Karpas-422 (cell line): Measurements from ENCODE around the gene ZSCAN20. TPM values are rescaled to one million over a fixed set of nuclear protein-coding genes. Genes with fewer than 3 reads are reported as not detected.

Source experiments
- DNase-seq: peaks from one replicate; pipeline ENCODE4 v3.0.0-alpha.2; 2015
- H2AFZ ChIP-seq: fragments of 200-600 bp; sonication (generic); 2 replicates; pipeline ENCODE4 v1.6.1; 2014; ENCODE audit warnings: antibody characterized with exemption, low read length, mixed read lengths
- H3K27ac ChIP-seq: fragments of 200-600 bp; sonication (generic); 2 replicates; pipeline ENCODE4 v1.5.1; 2014; ENCODE audit warnings: mild to moderate bottlenecking, low read length, moderate library complexity
- H3K27me3 ChIP-seq: fragments of 200-600 bp; sonication (generic); 2 replicates; pipeline ENCODE4 v1.6.1; 2014; ENCODE audit warnings: low read length, mixed read lengths
- H3K36me3 ChIP-seq: fragments of 200-600 bp; sonication (generic); 2 replicates; pipeline ENCODE4 v1.6.1; 2014; ENCODE audit warnings: low read length, mixed read lengths; ENCODE audit not compliant: insufficient read depth
- H3K4me1 ChIP-seq: fragments of 200-600 bp; sonication (generic); 2 replicates; pipeline ENCODE4 v1.6.1; 2014; ENCODE audit warnings: mild to moderate bottlenecking, low read length, mixed read lengths
- H3K4me2 ChIP-seq: fragments of 200-600 bp; sonication (generic); 2 replicates; pipeline ENCODE4 v1.6.1; 2014; ENCODE audit warnings: low read length, low read depth, mild to moderate bottlenecking; ENCODE audit not compliant: poor library complexity, severe bottlenecking
- H3K4me3 ChIP-seq: fragments of 200-600 bp; sonication (generic); 2 replicates; pipeline ENCODE4 v1.5.1; 2014; ENCODE audit warnings: mild to moderate bottlenecking, antibody characterized with exemption, low read length, mixed read lengths
- H3K79me2 ChIP-seq: fragments of 200-600 bp; sonication (generic); 2 replicates; pipeline ENCODE4 v1.6.1; 2014; ENCODE audit warnings: mild to moderate bottlenecking, low read length, mixed read lengths
- H3K9ac ChIP-seq: fragments of 200-600 bp; sonication (generic); 2 replicates; pipeline ENCODE4 v1.6.0; 2014; ENCODE audit warnings: low read length
- H3K9me2 ChIP-seq: fragments of 200-600 bp; sonication (generic), shearing (Covaris generic); replicated peaks from 2 replicates; pipeline ENCODE4 v1.6.0; 2014; ENCODE audit warnings: mild to moderate bottlenecking, low read length, moderate library complexity; ENCODE audit not compliant: insufficient read depth
- H3K9me3 ChIP-seq: fragments of 300-700, 200-600 bp; sonication (generic); 2 replicates; pipeline ENCODE4 v1.6.1; 2014; ENCODE audit warnings: low read length, mixed read lengths
- H4K20me1 ChIP-seq: fragments of 200-600 bp; sonication (generic); 2 replicates; pipeline ENCODE4 v1.6.1; 2014; ENCODE audit warnings: mild to moderate bottlenecking, antibody characterized with exemption, low read length, low read depth; ENCODE audit not compliant: insufficient read depth
- total RNA-seq: library from RNA; depleted of rRNA; stranded (reverse); fragments of >200 nt; shearing (Covaris generic); gene quantifications from 2 replicates; pipeline ENCODE4 v1.2.3, GENCODE V29; 2014; ENCODE audit warnings: low replicate concordance

Gene ZSCAN20
- total RNA-seq, 1 experiment from 2014 or later = 5.0 TPM

- Histone ChIP-seq H3K4me3 (no peak overlapping the region), H3K9me3 (no peaks in the 10 kb centered on the region), H3K4me2 (no peak overlapping the region), H3K27ac (no peak overlapping the region), H3K9ac (no peak overlapping the region), H3K9me2 (no peaks in the 10 kb centered on the region), H3K27me3 (no peaks in the 10 kb centered on the region), H3K36me3 (no peaks in the 10 kb centered on the region), H3K79me2 (no peaks in the 10 kb centered on the region), H4K20me1 (no peaks in the 10 kb centered on the region), H2AFZ (no peak overlapping the region), H3K4me1 (peaks cover 8% of the 10 kb centered on the region; the same call in 1 of the 2 replicates)
- DNase-seq = no peak
These were observed 31.2 kb upstream of the ZSCAN20 start for GRCh38 chr1:33441088-33441745.

DNA sequence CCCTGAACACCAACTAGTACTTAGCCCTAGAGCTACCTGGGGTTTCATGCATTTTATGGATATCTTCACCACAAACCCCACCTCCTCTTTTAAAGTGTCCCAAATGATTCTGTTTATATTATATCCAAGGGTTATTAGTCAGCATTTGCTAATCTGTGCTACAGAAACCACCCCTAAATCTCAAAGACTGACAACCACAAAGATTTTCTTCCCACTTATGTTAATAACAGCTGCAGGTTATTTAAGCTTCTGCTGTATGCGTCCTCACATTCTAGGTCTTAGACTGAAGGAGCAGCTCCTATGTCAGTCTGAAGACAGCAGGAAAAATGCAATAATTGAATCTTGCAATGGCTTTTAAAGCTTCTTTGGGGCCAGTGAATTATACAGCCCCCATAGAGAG lies 30.3 kb upstream of the ZSCAN20 start:
- no peak overlapping the region for H3K27ac ChIP-seq

DNA sequence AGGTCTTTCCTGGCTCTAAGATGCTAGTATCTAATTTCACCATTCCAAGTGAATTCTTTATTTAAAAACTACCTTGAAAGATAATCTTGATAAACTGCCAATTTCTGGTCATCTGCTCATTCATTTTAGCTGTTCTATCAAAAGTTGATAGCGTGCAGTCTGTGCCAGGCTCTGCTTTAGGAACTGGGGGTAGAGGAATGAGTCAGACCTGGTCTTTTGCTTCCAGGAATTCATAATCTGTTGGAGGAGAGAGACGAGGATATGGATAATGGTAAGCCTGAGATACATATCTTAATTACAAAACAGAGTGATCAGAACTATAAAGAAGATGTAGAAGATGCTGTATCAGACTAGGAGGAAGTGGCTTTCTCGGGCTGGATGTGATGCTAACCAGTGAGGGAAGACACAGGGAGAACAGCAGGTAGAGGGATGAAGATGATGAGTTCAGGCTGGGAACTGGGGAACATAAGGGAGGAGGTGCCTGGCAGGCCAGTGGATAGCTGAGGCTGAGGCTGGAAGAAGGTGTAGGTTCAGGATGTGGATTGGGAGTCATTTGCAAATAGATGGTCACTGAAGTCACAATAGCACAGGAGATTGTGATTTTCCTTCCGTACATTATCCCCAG lies 29.3 kb upstream of the ZSCAN20 start:
- Histone ChIP-seq H3K27ac (no peak overlapping the region), H3K79me2 (no peaks in the 10 kb centered on the region), H3K9me3 (no peaks in the 10 kb centered on the region), H3K36me3 (no peaks in the 10 kb centered on the region), H3K9ac (no peak overlapping the region), H4K20me1 (no peaks in the 10 kb centered on the region), H2AFZ (0 out of 2 replicates have a peak overlapping the region, but pooled peaks have one; percentile 63), H3K27me3 (no peaks in the 10 kb centered on the region), H3K4me3 (no peak overlapping the region), H3K4me2 (no peak overlapping the region), H3K4me1 (peaks cover 8% of the 10 kb centered on the region; the same call in 1 of the 2 replicates), H3K9me2 (no peaks in the 10 kb centered on the region)
- no peak for DNase-seq

More for the DNA sequence above, 30.3 kb upstream of the ZSCAN20 start:
- no peaks in the 10 kb centered on the region for H3K9me2 ChIP-seq
- no peaks in the 10 kb centered on the region for H3K79me2 ChIP-seq
- H4K20me1 ChIP-seq = no peaks in the 10 kb centered on the region
- no peaks in the 10 kb centered on the region for H3K9me3 ChIP-seq
- H3K4me1 ChIP-seq = peaks cover 8% of the 10 kb centered on the region; the same call in 1 of the 2 replicates
- no peaks in the 10 kb centered on the region for H3K36me3 ChIP-seq
- no peak overlapping the region for H2AFZ ChIP-seq
- no peak overlapping the region for H3K9ac ChIP-seq
- no peaks in the 10 kb centered on the region for H3K27me3 ChIP-seq
- H3K4me2 ChIP-seq = no peak overlapping the region
- H3K4me3 ChIP-seq = no peak overlapping the region
- DNase-seq = no peak

DNA sequence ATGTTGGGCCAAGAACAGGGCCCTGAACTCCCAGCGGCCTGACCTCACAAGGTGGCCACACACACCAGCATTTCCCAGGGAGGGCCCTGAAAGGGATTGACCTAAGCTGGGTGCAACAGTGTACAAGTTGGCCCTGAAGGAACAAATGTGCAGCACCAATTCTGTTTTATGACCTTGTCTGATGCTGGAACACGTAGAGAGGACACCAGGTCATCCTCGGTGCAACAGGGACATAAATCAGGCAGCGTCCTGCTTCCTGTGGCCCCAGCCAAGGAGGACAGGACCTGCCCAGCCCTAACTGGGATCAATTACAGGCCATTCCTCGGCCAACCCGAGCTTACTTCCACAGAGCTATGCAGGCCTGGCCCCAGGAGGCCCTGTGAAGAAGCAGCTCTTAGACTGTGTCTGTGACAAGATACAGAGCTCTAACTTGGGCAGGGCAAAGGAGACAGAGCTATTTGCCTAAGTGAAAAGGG lies 28.7 kb upstream of the ZSCAN20 start:
- Histone ChIP-seq H3K9ac (no peak overlapping the region), H3K27ac (no peak overlapping the region), H3K79me2 (no peaks in the 10 kb centered on the region), H3K4me1 (peaks cover 8% of the 10 kb centered on the region; the same call in 1 of the 2 replicates), H3K9me2 (no peaks in the 10 kb centered on the region), H2AFZ (0 out of 2 replicates have a peak overlapping the region, but pooled peaks have one; percentile 63), H3K4me3 (no peak overlapping the region), H4K20me1 (no peaks in the 10 kb centered on the region), H3K9me3 (no peaks in the 10 kb centered on the region), H3K27me3 (no peaks in the 10 kb centered on the region), H3K36me3 (no peaks in the 10 kb centered on the region), H3K4me2 (no peak overlapping the region)
- no peak for DNase-seq

DNA sequence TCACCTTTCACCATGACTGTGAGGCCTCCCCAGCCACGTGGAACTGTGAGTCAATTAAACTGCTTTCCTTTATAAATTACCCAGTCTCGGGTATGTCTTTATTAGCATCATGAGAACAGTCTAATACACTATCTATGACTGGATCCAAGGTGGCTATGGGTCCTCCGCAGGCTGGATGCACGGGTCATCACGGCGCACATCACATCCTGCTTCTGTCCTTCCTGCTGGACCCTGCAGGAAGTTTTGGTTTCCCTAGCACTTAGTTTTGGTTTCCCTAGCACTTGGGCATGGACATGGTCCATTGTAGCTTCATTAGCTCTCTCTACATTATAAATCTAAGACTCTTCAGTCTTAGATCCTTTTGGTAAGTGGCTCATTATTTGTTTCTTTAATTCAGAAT lies 27.3 kb upstream of the ZSCAN20 start:
- H4K20me1 ChIP-seq = no peaks in the 10 kb centered on the region
- no peak overlapping the region for H3K4me3 ChIP-seq
- H3K9me3 ChIP-seq = no peaks in the 10 kb centered on the region
- H3K27me3 ChIP-seq = no peaks in the 10 kb centered on the region
- H3K4me2 ChIP-seq = no peak overlapping the region
- no peak for DNase-seq
- no peak overlapping the region for H2AFZ ChIP-seq
- H3K79me2 ChIP-seq = no peaks in the 10 kb centered on the region
- H3K36me3 ChIP-seq = no peaks in the 10 kb centered on the region
- H3K9ac ChIP-seq = no peak overlapping the region
- no peaks in the 10 kb centered on the region for H3K9me2 ChIP-seq
- no peak overlapping the region for H3K27ac ChIP-seq
- peaks cover 8% of the 10 kb centered on the region; the same call in 1 of the 2 replicates for H3K4me1 ChIP-seq

GRCh38 chr1:33446590-33446989 lies 25.9 kb upstream of the ZSCAN20 start:
- Histone ChIP-seq H3K9me3 (no peaks in the 10 kb centered on the region), H3K27me3 (no peaks in the 10 kb centered on the region), H3K9me2 (no peaks in the 10 kb centered on the region), H3K36me3 (no peaks in the 10 kb centered on the region), H4K20me1 (no peaks in the 10 kb centered on the region), H3K27ac (no peak overlapping the region), H3K79me2 (no peaks in the 10 kb centered on the region), H3K4me2 (no peak overlapping the region), H3K4me3 (no peak overlapping the region), H3K9ac (no peak overlapping the region), H2AFZ (no peak overlapping the region), H3K4me1 (peaks cover 13% of the 10 kb centered on the region)
- DNase-seq = no peak

DNA sequence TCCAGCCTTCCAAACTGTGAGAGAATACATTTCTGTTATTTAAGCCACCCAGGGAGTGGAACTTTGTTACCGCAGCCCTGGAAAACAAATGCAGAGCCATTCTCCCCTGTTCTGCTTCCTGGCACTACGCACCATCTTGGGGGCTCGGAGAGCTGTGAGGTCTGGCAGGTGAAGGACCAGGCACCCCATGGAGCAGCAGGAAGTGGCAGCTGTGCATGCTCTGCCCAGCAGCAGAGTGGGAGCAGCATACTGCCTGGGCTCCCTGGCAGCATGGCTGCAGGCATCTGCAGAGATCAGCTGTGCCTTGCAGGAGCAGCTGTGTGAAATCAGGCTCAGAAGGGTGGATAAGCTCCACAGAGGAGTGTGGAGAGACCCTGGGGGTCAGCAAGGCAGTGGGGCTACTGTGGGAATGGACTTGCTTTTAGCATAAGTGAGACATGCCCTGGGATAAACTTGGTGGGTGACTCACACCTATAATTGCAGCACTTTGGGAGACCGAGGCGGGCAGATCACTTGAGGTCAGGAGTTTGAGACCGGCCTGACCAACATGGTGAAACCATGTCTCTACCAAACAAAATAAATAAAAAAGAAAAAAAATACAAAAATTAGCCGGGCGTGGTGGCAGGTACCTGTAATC lies 17.7 kb upstream of the ZSCAN20 start:
- H3K4me2 ChIP-seq = no peak overlapping the region
- H3K4me1 ChIP-seq = peaks cover 17% of the 10 kb centered on the region
- H2AFZ ChIP-seq = no peak overlapping the region
- H3K9me2 ChIP-seq = no peaks in the 10 kb centered on the region
- no peaks in the 10 kb centered on the region for H4K20me1 ChIP-seq
- no peak for DNase-seq
- no peaks in the 10 kb centered on the region for H3K9me3 ChIP-seq
- no peak overlapping the region for H3K4me3 ChIP-seq
- H3K27me3 ChIP-seq = no peaks in the 10 kb centered on the region
- H3K36me3 ChIP-seq = no peaks in the 10 kb centered on the region
- H3K9ac ChIP-seq = no peak overlapping the region
- no peaks in the 10 kb centered on the region for H3K79me2 ChIP-seq
- no peak overlapping the region for H3K27ac ChIP-seq
